Common myeloid progenitor, CD34-positive (primary cell): ENCODE data around the gene SORT1.

ENCODE experiments used
- CTCF ChIA-PET: fragments of 350-600 bp; sonication (Branson Sonifier 250); formaldehyde crosslinking; loops from one replicate; lab custom pipeline; 2021; ENCODE audit warnings: antibody characterized with exemption; lab: Charles Lee
- POLR2A ChIA-PET: fragments of 350-600 bp; sonication (Branson Sonifier 250); formaldehyde crosslinking; loops from one replicate; lab custom pipeline; 2021; ENCODE audit warnings: antibody characterized with exemption; lab: Charles Lee
- DNase-seq, 3 donors: peaks; one replicate each; pipeline versions ENCODE4 v3.0.0 to v3.0.0-alpha.2; 2013
- H3K27ac ChIP-seq, 2 experiments: 1 replicate in 1 of 2; 2 replicates in 1 of 2; pipeline ENCODE4 v1.7.0; 2013; ENCODE audit warnings: inconsistent platforms in 2 of 2, low read length in 2 of 2, mild to moderate bottlenecking in 2 of 2, low read depth in 1 of 2, moderate library complexity in 1 of 2; ENCODE audit not compliant: severe bottlenecking in 2 of 2, insufficient read depth in 1 of 2, poor library complexity in 1 of 2
- H3K27me3 ChIP-seq, 5 experiments: replicated peaks in 2 of 5; 1 replicate in 3 of 5; 2 replicates in 2 of 5; pipeline versions ENCODE4 v1.6.1 to v1.7.0; 2013; ENCODE audit warnings: low read length in 4 of 5, mild to moderate bottlenecking in 2 of 5, moderate library complexity in 2 of 5, inconsistent platforms in 1 of 5; ENCODE audit not compliant: insufficient read depth in 5 of 5, control insufficient read depth in 4 of 5
- H3K36me3 ChIP-seq, 4 experiments: 1 replicate in 2 of 4; 2 replicates in 2 of 4; pipeline versions ENCODE4 v1.6.1 to v1.7.0; 2013; ENCODE audit warnings: low read length in 3 of 4, control low read depth in 1 of 4, mild to moderate bottlenecking in 1 of 4; ENCODE audit not compliant: control insufficient read depth in 4 of 4, insufficient read depth in 4 of 4
- H3K4me1 ChIP-seq, 4 experiments: 1 replicate in 3 of 4; 2 replicates in 1 of 4; pipeline versions ENCODE4 v1.6.1 to v1.7.1; 2013; ENCODE audit warnings: low read length in 3 of 4, mild to moderate bottlenecking in 3 of 4, control low read depth in 1 of 4, inconsistent platforms in 1 of 4, moderate library complexity in 1 of 4; ENCODE audit not compliant: control insufficient read depth in 4 of 4, insufficient read depth in 4 of 4; ENCODE audit errors: control extremely low read depth in 1 of 4
- H3K4me3 ChIP-seq, 7 experiments: 1 replicate in 4 of 7; 2 replicates in 3 of 7; pipeline versions ENCODE4 v1.5.1 to v1.7.0; 2013; ENCODE audit warnings: mild to moderate bottlenecking in 7 of 7, low read length in 6 of 7, moderate library complexity in 6 of 7, inconsistent platforms in 2 of 7, low read depth in 2 of 7, control low read depth in 1 of 7; ENCODE audit not compliant: insufficient read depth in 4 of 7, control insufficient read depth in 1 of 7; ENCODE audit errors: extremely low read depth in 1 of 7
- H3K9me3 ChIP-seq, 5 experiments: 1 replicate in 4 of 5; 2 replicates in 1 of 5; pipeline versions ENCODE4 v1.6.1 to v1.7.1; 2013; ENCODE audit warnings: low read length in 4 of 5, mild to moderate bottlenecking in 2 of 5, inconsistent platforms in 1 of 5, low read depth in 1 of 5, moderate library complexity in 1 of 5; ENCODE audit not compliant: control insufficient read depth in 4 of 5, insufficient read depth in 2 of 5; ENCODE audit errors: control extremely low read depth in 1 of 5
- WGBS: methylation state at CpG from one replicate; pipeline ENCODE4 v1.1.5; 2013; ENCODE audit not compliant: insufficient coverage; 5-methylcytosine and 5-hydroxymethylcytosine counted together

The SORT1 gene

DNA sequence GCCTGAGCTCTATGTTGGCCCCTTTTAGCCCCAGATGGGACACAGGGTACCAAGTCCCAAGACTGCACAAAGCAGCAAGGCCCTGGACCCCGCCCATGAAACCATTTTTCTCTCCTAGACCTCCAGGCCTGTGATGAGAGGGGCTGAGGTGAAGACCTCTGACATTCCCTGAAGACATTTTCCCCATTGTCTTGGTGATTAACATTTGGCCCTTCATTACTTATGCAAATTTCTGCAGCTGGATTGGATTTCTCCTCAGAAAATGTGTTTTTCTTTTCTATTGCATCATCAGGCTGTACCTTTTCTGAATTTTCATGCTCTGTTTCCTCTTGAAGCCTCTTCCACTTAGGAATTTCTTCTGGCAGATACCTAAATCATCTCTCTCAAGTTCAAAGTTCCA, 36.8 kb upstream of the SORT1 start:
- H3K4me1 ChIP-seq, result no peaks in the 10 kb centered on the region
- 83% methylated on average over 1 of the region's 1 CpG for WGBS

DNA sequence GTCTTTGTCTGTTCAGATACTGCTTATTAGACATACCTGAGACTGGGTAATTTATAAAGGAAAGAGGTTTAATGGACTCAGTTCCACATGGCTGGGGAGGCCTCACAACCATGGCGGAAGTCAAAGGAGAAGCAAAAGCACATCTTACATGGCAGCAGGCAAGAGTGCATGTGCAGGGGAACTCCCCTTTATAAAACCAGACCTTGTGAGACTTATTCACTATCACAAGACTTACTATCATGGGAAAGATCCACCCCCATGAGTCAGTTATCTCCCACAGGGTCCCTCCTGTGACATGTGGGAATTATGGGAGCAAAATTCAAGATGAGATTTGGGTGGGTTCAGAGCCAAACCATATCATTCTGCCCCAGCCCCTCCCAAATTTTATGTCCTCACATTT, 35.6 kb upstream of the SORT1 start:
- peaks cover 0 to 4% (median 0%) of the 10 kb centered on the region in 5 experiments for H3K27me3 ChIP-seq
- no peak for DNase-seq
- H3K27ac ChIP-seq, result no peak overlapping the region
- peaks cover 0 to 3% (median 2%) of the 10 kb centered on the region in 5 experiments for H3K9me3 ChIP-seq
- no peaks in the 10 kb centered on the region for H3K36me3 ChIP-seq
- 92% methylated on average over 1 of the region's 1 CpG for WGBS
- CTCF ChIA-PET, result no interaction called here
- no peaks in the 10 kb centered on the region for H3K4me1 ChIP-seq
- POLR2A ChIA-PET, result no interaction called here
- no peak overlapping the region for H3K4me3 ChIP-seq

More for the DNA sequence above, 36.8 kb upstream of the SORT1 start:
- H3K4me3 ChIP-seq, result no peak overlapping the region
- H3K36me3 ChIP-seq, result no peaks in the 10 kb centered on the region
- no peak overlapping the region for H3K27ac ChIP-seq
- DNase-seq, result no peak
- ChIA-PET CTCF (no interaction called here), POLR2A (no interaction called here)
- peaks cover 0 to 3% (median 2%) of the 10 kb centered on the region in 5 experiments for H3K9me3 ChIP-seq
- peaks cover 0 to 4% (median 0%) of the 10 kb centered on the region in 5 experiments for H3K27me3 ChIP-seq

DNA sequence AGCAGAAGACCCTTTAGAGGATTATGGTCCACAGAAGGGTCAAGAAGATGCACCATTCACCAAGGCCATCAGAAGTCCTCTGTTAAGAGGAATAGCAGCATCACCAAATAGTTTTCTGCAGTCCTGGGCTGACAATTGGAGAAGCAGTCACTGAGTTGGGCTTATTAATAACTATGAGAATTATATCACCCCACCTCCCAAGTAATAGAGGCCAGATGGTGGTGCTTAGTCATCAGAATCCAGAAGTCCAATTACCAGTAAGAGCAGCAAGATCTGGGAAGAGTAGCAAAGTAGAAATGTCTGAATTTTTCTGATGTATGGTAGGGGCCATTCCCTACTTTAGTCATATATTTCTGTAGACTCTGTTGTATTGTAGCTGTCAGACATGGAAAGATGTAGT, 34.6 kb upstream of the SORT1 start:
- no peak for DNase-seq
- POLR2A ChIA-PET, result interaction anchor here (0.5 to 0.6 kb wide), 2 partner anchors 8 to 73 kb away, joined by 3 to 8 read pairs; no protein-coding TSS in a partner anchor
- CTCF ChIA-PET, result no interaction called here

DNA sequence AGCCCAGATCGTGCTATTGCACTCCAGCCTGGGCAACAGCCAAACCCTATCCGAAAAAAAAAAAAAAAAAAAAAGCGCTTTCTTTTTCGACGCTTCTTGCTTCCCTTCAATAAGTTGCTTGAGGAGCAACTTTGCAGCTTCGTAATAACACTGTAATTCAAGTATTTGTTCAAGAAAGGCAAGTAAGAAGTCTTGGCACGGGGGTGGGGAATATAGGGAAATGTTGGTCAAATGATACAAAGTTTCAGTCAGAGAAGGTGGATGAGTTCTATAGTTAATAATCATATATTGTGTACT, 29.4 kb upstream of the SORT1 start:
- CTCF ChIA-PET, result interaction anchor here (1.1 to 1.4 kb wide), 2 partner anchors 10 to 102 kb away, joined by 3 read pairs; no protein-coding TSS in a partner anchor
- H3K4me1 ChIP-seq, result peaks cover 11 to 29% (median 18%) of the 10 kb centered on the region in 4 experiments
- peaks cover 0 to 6% (median 0%) of the 10 kb centered on the region in 4 experiments for H3K36me3 ChIP-seq
- peak overlapping the region in 6 of 7 experiments; percentile 81 to 93 (median 89) for H3K4me3 ChIP-seq
- H3K27ac ChIP-seq, result peak overlapping the region; percentile 41 to 92
- 50% methylated on average over 1 of the region's 7 CpGs for WGBS
- no peaks in the 10 kb centered on the region for H3K9me3 ChIP-seq
- no peaks in the 10 kb centered on the region for H3K27me3 ChIP-seq
- POLR2A ChIA-PET, result interaction anchor here (0.6 to 1.1 kb wide), 2 partner anchors 56 to 145 kb away, joined by 3 read pairs; partner anchors contain the start of gene ATXN7L2
- peak; percentile 17 to 47 (median 46) for DNase-seq

More for the DNA sequence above, 34.6 kb upstream of the SORT1 start:
- Histone ChIP-seq H3K9me3 (peaks cover 0 to 3% (median 2%) of the 10 kb centered on the region in 5 experiments), H3K27ac (no peak overlapping the region), H3K4me3 (no peak overlapping the region), H3K36me3 (no peaks in the 10 kb centered on the region), H3K27me3 (peaks cover 0 to 4% (median 0%) of the 10 kb centered on the region in 5 experiments), H3K4me1 (peaks cover under 1 to 5% (median 3%) of the 10 kb centered on the region in 4 experiments)

DNA sequence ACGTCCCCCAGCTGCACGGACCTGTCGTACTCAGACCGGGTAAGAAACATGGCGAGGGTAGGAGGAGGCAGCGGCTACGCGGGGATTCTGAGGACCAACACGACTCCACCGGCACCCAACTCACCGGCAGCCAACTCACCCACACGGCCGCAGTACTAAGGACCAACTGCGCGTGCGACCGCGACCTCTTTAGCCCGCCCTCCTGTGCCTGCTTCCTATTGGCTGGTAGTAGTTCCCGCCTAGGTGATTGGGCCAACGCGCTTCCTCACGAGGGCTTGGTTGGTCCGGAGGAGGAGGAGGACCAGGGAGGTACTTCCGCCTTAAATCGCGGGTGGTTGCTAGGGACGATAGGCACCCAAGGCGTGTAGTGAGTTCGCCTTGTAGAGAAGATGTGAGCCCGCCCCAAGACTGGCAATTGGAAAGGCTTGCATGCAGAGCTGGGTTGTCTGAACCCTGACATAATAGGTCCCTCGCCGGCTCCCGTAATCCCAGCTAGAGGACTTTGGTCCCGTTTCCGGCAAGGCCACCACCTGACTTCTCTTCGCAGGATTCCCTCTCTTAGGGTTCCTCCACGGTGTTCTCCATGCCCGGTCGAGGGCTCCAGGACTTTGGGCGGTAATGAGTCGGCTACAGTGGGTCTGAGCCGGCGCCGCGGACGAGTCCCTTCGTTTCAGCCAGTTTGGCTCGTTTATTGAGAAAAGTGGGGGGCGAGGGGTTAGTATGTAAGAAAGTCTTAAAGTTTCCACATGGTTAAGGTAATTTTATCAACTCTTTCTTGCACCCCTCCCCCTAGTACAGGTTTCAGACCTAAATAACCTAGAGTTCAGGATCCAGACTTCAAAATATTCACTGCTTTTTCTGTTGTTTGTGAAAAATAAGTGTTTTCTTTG, 28.8 kb upstream of the SORT1 start, which contains the start of gene PSMA5:
Gene PSMA5 (minus strand): TSS at position 168 of the 890 bp plus-strand sequence. CDS start 118 bp downstream, at position 50.
- Histone ChIP-seq H3K9me3 (no peaks in the 10 kb centered on the region), H3K27me3 (no peaks in the 10 kb centered on the region), H3K27ac (peak within 1 kb of the TSS; percentile 82 to 92), H3K36me3 (peaks cover 0 to 6% (median 0%) of the 10 kb centered on the region in 4 experiments), H3K4me3 (peak within 1 kb of the TSS; percentile 48 to 93 (median 88)), H3K4me1 (peaks cover 11 to 29% (median 18%) of the 10 kb centered on the region in 4 experiments)
- peak; percentile 99 to 100 (median 100) for DNase-seq
- ChIA-PET CTCF (interaction anchor here (1.1 to 1.4 kb wide), 3 partner anchors 9 to 103 kb away, joined by 3 to 4 read pairs (median 3); no protein-coding TSS in a partner anchor), POLR2A (interaction anchor here (0.6 to 1.3 kb wide), 3 partner anchors 9 to 144 kb away, joined by 3 to 4 read pairs (median 3); partner anchors contain the start of gene ATXN7L2)
- WGBS, result 0% methylated on average over 33 of the region's 50 CpGs

DNA sequence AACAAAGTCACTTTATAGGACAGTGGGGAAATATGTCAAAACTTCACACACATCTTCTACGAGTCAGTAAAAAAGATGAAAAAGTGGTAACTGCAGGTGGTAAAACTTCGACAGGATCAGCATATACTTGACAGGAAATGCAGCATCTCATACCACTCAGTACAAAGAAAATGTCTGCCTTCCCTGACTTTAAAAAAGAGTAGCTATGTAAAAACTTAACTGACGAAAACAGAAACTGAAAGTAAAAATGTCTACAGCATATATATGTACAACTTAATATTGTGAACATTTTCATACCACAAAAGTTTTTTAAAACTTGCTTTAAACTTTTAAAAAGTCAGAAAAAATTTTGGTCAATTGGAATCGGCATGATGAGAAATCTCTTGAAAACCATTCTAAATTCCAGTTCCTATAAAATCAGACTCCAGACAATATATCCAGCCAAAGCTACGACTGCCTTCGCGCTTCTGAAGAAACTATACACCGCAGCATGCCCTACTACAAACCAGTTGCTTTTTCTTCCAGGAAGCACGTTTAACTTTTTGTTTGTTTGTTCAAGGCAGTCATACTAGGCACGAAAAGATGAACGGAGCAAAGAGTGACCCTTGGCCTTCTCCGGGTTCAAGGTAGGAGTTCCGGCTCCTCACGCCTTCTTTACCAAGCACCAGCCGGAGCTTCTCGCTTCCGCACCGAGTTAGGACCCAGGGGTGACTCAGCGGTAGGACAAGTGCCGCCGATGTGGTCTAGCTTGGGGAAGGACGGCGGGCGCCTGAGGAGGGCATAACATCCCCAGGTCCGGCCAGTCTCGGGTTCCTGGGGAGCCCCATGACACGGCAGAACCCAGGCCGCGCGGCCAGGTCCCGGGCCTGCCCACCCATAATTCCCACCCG, 27.9 kb upstream of the SORT1 start:
- ChIA-PET POLR2A (interaction anchor here (0.6 to 1.3 kb wide), 4 partner anchors 9 to 69 kb away, joined by 3 to 4 read pairs (median 3); partner anchors contain the start of genes ATXN7L2 and CYB561D1), CTCF (interaction anchor here (1.1 to 1.4 kb wide), 4 partner anchors 8 to 104 kb away, joined by 3 to 4 read pairs (median 3); no protein-coding TSS in a partner anchor)
- peak; percentile 75 to 88 (median 84) for DNase-seq
- peaks cover 11 to 29% (median 18%) of the 10 kb centered on the region in 4 experiments for H3K4me1 ChIP-seq
- no peaks in the 10 kb centered on the region for H3K9me3 ChIP-seq
- H3K27me3 ChIP-seq, result no peaks in the 10 kb centered on the region
- peak overlapping the region; percentile 82 to 92 for H3K27ac ChIP-seq
- peaks cover 5 to 14% (median 7%) of the 10 kb centered on the region in 4 experiments for H3K36me3 ChIP-seq
- H3K4me3 ChIP-seq, result peak overlapping the region; percentile 48 to 93 (median 88)
- under 1% methylated on average over 27 of the region's 32 CpGs for whole genome bisulfite sequencing
